ENCODE results near the gene ABCA5. TPM values are rescaled to one million over a fixed set of nuclear protein-coding genes. Genes with fewer than 3 reads are reported as not detected.

Gene ABCA5
- total RNA-seq, 1 donor from 2014 or later: 13.3 TPM

Other genes starting within 250 kb of the ABCA5 start
- gene ABCA6, start 185.2 kb downstream of the ABCA5 start, total RNA-seq: not detected in 2 replicates
- 0.24 and 0.37 TPM in 2 replicates for gene ABCA10, start 98.3 kb downstream of the ABCA5 start, total RNA-seq
- 1.4 and 1.8 TPM in 2 replicates for gene MAP2K6, start 87.6 kb upstream of the ABCA5 start, total RNA-seq